HAP-1 (cell line): ENCODE results near the gene ALK.

Source experiments
- DNase-seq, 2 experiments: peaks; one replicate each; pipeline ENCODE4 v3.0.0-alpha.2; 2016 to 2020; ENCODE audit warnings: low spot score in 2 of 2
- H3K27me3 ChIP-seq: fragments of 250-450 bp; sonication (Bioruptor Pico); 2 replicates; pipeline ENCODE4 v1.5.1; 2020; ENCODE audit warnings: low read depth, mild to moderate bottlenecking, moderate library complexity
- H3K36me3 ChIP-seq: fragments of 250-450 bp; sonication (Bioruptor Pico); replicated peaks from 2 replicates; pipeline ENCODE4 v1.5.1; 2020; ENCODE audit warnings: mild to moderate bottlenecking
- H3K4me1 ChIP-seq: fragments of 250-450 bp; sonication (Bioruptor Pico); 2 replicates; pipeline ENCODE4 v1.5.1; 2020; ENCODE audit warnings: mild to moderate bottlenecking
- H3K4me3 ChIP-seq: fragments of 250-450 bp; sonication (Bioruptor Pico); 2 replicates; pipeline ENCODE4 v1.5.1; 2020; ENCODE audit warnings: mild to moderate bottlenecking, moderate library complexity
- H3K9me3 ChIP-seq: fragments of 250-450 bp; sonication (Bioruptor Pico); 2 replicates; pipeline ENCODE4 v1.5.1; 2020; ENCODE audit warnings: mild to moderate bottlenecking, moderate library complexity
- in situ Hi-C: fragments of 300-500 bp; cut with MboI; formaldehyde crosslinking; loops from 3 replicates; pipeline ENCODE4 v1.14.3; 2020; ENCODE audit warnings: low sequenced_read_pairs, inconsistent platforms, mixed read lengths

The ALK gene

DNA sequence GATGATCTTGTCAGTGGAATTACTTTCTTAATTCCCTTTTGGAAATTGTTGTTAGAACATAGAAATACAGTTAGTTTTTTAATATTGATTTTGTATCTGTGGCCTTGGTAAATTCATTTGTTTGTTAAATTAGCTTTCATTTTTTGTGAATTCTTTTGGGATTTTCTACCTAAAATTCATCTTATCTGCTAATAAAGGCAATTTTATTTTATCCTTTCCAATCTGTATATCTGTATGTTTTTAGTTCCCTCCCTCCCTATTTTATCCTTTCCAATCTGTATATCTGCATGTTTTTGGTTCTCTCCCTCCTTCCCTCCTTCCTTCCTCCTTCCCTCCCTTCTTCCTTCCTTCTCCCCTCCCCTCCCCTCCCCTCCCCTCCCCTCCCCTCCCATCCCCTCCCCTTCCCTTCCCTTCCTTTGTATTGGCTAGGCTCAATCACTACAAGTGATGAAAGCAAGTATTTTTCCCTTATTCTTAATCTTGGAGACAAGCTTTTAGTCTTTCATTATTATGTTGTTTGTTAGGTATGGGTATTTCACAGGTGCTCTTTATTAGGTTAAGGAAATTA is 244.4 kb downstream of the ALK start:
- no peaks in the 10 kb centered on the region for H3K9me3 ChIP-seq
- no peaks in the 10 kb centered on the region for H3K4me1 ChIP-seq
- no peaks in the 10 kb centered on the region for H3K36me3 ChIP-seq
- H3K4me3 ChIP-seq, result no peak overlapping the region
- in situ Hi-C loops, result no loop called here
- H3K27me3 ChIP-seq, result no peaks in the 10 kb centered on the region
- no peak for DNase-seq

DNA sequence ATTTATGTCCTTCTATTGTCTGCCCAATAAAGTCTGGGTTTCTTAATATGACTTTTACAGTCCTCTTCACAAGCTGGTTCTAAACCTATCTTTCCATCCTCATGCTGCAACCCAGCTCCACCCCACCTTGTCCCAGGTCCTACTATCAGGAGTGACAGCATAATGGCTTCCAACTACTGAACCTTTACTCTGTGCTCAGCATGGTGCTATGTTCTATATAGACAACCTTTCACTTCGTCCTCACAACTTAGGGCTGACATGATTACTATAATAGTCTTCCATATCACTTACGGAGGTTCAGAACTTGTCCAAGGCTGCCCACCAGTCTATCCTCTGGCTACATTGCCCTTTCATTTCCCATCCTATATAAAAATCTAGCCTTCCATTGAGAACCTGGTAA is 256.8 kb downstream of the ALK start:
- Histone ChIP-seq H3K4me3 (no peak overlapping the region), H3K27me3 (no peaks in the 10 kb centered on the region), H3K4me1 (no peaks in the 10 kb centered on the region), H3K9me3 (no peaks in the 10 kb centered on the region), H3K36me3 (no peaks in the 10 kb centered on the region)
- in situ Hi-C loops, result no loop called here
- DNase-seq, result no peak

DNA sequence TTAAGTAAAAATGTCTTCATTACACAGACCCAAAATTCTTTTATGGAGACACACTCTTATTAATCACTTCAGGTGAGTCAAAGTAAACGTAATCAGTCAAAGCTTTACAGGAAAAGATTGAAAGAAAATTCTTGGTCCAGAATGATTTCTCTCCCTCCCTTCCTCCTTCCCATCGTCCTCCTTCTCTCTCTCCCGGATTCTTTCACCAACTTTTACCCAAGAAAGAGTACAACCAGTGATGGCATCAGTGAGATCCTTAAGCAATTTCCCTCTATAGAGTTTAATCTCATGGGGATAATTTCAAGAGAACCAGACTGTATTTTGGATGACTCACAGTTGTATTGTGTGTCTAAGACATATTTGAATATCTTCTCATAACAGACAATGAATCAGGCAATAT is 258.1 kb downstream of the ALK start:
- H3K36me3 ChIP-seq, result no peaks in the 10 kb centered on the region
- no peaks in the 10 kb centered on the region for H3K27me3 ChIP-seq
- in situ Hi-C loops, result no loop called here
- H3K4me1 ChIP-seq, result no peaks in the 10 kb centered on the region
- DNase-seq, result no peak
- no peaks in the 10 kb centered on the region for H3K9me3 ChIP-seq
- H3K4me3 ChIP-seq, result no peak overlapping the region

DNA sequence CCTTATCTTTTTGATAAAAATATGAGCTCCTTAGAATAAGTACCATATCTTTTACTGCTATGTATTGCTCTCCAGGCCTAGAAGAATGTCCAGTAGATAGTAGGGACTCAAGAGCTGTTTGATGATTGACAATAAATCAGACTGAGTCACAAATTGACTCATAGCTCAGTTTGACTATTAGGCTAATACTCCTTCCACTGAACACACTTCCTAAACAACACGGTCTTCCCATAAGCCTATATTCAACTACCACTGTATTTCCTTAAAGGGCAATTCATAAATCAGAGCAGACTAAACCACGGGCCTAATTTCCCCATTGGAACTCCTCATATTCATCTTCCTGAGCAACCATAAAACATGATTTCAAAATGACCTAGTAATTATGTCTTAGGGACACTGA is 258.5 kb downstream of the ALK start:
- H3K36me3 ChIP-seq, result no peaks in the 10 kb centered on the region
- no peak for DNase-seq
- H3K9me3 ChIP-seq, result no peaks in the 10 kb centered on the region
- in situ Hi-C loops, result no loop called here
- no peaks in the 10 kb centered on the region for H3K4me1 ChIP-seq
- H3K4me3 ChIP-seq, result no peak overlapping the region
- no peaks in the 10 kb centered on the region for H3K27me3 ChIP-seq

DNA sequence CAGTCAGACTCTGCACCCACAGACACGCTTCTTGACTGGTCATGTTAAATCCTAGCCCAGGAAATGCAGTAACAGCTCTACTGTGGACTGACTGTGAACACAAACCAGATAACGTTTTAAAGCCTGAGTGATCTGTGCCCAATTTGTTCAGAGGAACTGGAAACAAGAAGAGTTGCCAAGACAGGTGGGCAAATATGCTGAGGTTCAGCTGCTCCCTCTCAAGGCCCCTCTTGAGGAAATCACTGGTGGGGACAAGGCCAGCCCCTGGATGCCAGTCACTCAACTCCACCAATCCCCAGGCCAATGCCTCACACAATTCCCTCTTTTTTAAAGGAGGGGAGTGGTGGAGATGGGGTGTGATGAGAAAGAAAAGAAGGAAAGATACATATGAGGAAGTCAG is 261.2 kb downstream of the ALK start:
- no peak for DNase-seq
- Histone ChIP-seq H3K4me3 (no peak overlapping the region), H3K4me1 (no peaks in the 10 kb centered on the region), H3K36me3 (no peaks in the 10 kb centered on the region), H3K27me3 (no peaks in the 10 kb centered on the region), H3K9me3 (no peaks in the 10 kb centered on the region)
- in situ Hi-C loops, result no loop called here

DNA sequence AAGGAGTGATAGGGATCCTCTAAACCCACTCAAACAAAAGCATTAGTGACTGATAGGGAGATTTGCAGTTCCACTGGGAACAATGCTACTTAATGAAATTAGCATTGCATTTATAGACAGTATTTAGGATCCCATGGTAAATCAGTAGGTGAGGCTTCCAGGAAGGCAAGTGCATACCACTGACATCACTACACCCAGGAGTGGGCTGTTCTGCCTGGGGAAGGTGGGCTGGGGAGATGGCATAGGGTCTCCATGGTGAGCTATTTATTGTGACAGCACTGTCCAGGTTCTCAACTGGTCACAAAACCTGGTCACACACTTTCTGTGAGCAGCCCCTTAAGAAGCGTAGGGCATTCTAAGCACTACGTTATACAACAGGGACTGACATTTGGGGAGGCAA is 262.2 kb downstream of the ALK start:
- no peak overlapping the region for H3K4me3 ChIP-seq
- H3K9me3 ChIP-seq, result no peaks in the 10 kb centered on the region
- no peaks in the 10 kb centered on the region for H3K36me3 ChIP-seq
- DNase-seq, result no peak
- no peaks in the 10 kb centered on the region for H3K27me3 ChIP-seq
- no peaks in the 10 kb centered on the region for H3K4me1 ChIP-seq
- in situ Hi-C loops, result no loop called here

DNA sequence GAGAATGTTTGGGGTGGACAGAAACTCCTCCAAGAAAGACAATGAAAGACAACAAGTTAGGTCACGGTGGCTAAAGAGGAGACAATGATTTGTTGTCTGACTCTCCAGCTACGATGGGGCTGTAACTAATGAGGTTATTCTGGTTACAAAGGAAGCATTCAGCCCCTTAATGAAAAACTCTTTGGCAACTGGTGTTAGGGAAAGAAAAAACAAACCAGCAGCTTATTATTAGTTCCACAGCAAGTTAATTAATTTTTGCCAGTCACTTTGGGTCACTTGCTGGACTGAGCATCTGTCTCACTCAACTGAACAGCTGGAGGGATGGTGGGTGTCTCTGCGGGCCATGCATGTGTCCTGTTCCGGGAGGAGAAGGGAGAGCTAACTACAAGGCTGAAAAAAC is 263.7 kb downstream of the ALK start:
- Histone ChIP-seq H3K27me3 (no peaks in the 10 kb centered on the region), H3K36me3 (no peaks in the 10 kb centered on the region), H3K4me3 (no peak overlapping the region), H3K9me3 (no peaks in the 10 kb centered on the region), H3K4me1 (no peaks in the 10 kb centered on the region)
- in situ Hi-C loops, result no loop called here
- no peak for DNase-seq

DNA sequence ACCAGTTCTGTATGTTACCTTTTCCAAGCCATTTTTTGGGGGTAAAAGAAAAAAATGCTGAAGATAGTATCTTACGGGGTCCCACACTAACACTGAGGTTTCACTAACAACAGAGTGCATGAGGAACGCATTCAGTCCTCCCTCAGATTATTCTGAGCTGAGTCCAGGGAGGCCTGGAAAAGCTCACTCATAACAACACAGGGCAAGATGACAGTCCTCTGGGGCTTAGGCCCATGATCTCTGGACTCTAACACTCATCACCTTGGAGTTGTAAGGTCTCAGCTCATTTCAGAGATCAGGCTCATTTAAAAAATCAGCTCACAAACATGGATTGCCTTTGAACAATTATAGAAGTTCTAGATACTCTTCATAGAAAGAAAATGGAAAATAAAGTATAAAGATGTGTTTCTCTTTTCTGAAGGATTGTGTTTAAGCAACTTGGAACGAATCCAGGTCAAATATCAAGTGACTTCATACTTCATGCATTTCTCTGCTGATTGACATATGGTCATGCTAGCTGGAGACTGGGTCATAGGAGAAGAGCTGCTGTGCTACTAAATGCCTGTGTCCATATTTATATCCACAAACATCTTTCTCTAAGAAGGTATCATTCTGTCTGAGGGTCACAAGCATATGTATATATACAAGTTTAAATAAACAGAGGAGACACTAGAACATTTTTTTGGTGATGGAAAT is 265.8 kb downstream of the ALK start:
- no peak for DNase-seq
- no peaks in the 10 kb centered on the region for H3K4me1 ChIP-seq
- no peaks in the 10 kb centered on the region for H3K36me3 ChIP-seq
- in situ Hi-C loops, result no loop called here
- H3K4me3 ChIP-seq, result no peak overlapping the region
- H3K9me3 ChIP-seq, result no peaks in the 10 kb centered on the region
- no peaks in the 10 kb centered on the region for H3K27me3 ChIP-seq

DNA sequence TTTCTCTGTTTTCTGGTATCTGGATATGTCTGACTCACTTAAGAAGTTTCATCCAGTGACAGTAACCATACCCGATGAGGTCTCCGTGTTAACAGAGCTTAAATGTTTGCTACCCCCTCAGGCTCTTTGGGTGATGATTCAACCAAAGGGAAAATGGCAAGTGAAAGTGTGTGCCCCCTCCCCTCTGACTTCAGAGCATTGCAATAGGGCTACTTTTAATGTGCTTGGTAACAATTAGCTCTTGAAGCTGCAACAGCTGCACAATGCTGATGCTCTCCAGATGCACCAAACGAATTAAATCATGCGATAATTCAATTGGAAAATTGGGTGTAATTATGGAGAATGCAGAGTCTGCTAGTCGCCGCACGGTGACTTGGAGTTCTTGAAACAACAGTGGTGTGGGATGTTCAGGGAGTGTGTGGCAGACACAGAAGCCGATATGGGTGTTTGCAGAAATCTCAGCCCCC is 270.7 kb downstream of the ALK start:
- H3K4me1 ChIP-seq, result no peaks in the 10 kb centered on the region
- no peaks in the 10 kb centered on the region for H3K27me3 ChIP-seq
- in situ Hi-C loops, result no loop called here
- no peaks in the 10 kb centered on the region for H3K9me3 ChIP-seq
- no peak for DNase-seq
- H3K4me3 ChIP-seq, result no peak overlapping the region
- no peaks in the 10 kb centered on the region for H3K36me3 ChIP-seq

DNA sequence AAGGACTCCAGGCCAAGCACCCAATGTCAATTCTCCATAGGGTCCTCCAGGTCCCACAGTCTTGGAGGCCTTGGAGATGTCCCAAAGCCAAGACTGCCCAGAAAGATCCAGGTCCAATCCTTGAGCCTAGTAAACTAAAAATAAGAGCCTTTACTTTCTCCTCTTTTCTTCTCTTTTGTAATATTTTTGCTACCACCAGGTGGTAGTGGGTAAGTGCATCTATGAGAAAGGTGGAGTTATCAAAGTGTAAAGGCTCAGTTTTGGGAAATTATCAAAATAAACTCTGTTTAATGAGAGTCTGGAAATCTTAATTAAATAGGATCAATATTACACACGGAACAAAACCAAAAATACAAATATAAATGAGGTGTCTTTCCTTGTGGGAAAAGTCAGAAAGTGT is 276.4 kb downstream of the ALK start:
- H3K36me3 ChIP-seq, result no peaks in the 10 kb centered on the region
- H3K4me1 ChIP-seq, result no peaks in the 10 kb centered on the region
- H3K9me3 ChIP-seq, result no peaks in the 10 kb centered on the region
- in situ Hi-C loops, result no loop called here
- DNase-seq, result no peak
- H3K4me3 ChIP-seq, result no peak overlapping the region
- H3K27me3 ChIP-seq, result no peaks in the 10 kb centered on the region

DNA sequence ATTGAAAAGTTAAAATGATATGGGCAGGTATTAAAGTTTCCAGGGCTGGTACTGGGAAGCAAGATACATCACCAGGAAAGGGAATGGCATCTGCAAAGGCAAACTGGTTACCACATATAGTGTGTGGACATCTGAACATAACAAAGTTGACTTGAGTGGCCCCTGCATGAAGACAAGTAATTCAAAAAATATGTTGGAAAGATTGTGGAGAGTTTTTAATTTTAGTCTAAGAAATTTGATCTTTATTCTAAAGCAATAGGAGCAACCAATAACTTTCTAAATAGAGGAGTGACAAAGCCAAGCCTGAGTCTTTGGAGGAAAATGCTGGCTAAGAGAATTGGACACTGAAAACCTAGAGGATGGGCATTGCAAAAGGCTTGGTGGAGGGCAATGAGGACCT is 278.2 kb downstream of the ALK start:
- Histone ChIP-seq H3K9me3 (no peaks in the 10 kb centered on the region), H3K27me3 (no peaks in the 10 kb centered on the region), H3K4me1 (no peaks in the 10 kb centered on the region), H3K36me3 (no peaks in the 10 kb centered on the region), H3K4me3 (no peak overlapping the region)
- in situ Hi-C loops, result no loop called here
- no peak for DNase-seq

DNA sequence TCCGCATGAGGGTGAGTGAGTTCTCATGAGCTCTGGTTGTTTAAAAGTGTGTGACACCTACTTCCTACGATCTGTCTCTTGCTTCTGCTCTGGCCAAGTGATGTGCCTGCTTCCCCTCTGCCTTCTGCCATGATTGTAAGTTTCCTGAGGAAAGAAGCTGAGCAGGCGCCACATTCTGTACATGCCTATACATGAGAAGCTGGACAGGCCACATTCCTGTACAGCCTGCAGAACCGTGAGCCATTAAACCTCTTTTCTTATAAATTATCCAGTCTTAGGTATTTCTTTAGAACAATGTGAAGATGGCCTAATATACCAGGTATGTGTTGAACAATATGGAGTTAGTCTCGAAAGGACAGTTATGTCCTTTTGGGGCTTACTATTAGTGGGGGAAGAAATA is 281.0 kb downstream of the ALK start:
- in situ Hi-C loops, result no loop called here

DNA sequence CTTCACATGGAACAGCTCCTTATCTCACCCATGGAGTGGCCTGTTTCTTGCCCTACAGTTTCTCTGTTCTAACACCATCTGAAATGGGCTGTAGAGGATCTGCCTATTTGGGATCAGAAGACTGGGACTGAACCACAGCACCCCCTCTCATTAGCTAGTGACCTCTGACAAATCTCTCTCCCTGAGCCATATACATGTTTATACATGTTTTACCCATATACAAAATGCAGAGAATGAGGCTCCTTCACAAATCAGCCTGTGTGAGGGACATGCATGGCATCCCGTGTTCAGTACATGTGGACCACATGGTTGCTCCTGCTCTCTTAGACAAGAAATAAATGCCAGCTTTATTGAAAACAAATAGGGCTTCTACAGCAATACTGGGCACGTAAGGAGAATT is 282.7 kb downstream of the ALK start:
- Histone ChIP-seq H3K36me3 (no peaks in the 10 kb centered on the region), H3K4me1 (no peaks in the 10 kb centered on the region), H3K27me3 (no peaks in the 10 kb centered on the region), H3K9me3 (no peaks in the 10 kb centered on the region), H3K4me3 (no peak overlapping the region)
- in situ Hi-C loops, result no loop called here
- DNase-seq, result no peak

More for the DNA sequence above, 281.0 kb downstream of the ALK start:
- no peak for DNase-seq
- H3K4me1 ChIP-seq, result no peaks in the 10 kb centered on the region
- H3K9me3 ChIP-seq, result no peaks in the 10 kb centered on the region
- no peak overlapping the region for H3K4me3 ChIP-seq
- H3K36me3 ChIP-seq, result no peaks in the 10 kb centered on the region
- no peaks in the 10 kb centered on the region for H3K27me3 ChIP-seq

DNA sequence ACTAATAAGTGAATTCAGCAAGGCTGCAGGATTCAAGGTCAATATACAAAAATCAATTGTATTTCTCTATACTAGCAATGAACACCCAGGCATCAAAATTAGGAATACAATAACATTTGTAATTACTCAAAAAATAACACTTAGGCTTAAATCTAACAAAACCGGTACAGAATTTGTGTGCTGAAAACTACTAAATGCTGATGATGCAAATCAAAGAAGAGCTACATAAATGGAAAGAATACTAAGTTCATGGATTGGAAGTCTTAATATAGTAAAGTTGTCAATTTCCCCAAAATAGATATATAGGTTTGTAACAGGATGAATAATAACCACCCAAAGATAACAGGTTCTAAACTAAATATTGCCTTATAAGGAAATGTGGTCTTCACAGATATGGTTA is 286.5 kb downstream of the ALK start:
- H3K4me1 ChIP-seq, result no peaks in the 10 kb centered on the region

DNA sequence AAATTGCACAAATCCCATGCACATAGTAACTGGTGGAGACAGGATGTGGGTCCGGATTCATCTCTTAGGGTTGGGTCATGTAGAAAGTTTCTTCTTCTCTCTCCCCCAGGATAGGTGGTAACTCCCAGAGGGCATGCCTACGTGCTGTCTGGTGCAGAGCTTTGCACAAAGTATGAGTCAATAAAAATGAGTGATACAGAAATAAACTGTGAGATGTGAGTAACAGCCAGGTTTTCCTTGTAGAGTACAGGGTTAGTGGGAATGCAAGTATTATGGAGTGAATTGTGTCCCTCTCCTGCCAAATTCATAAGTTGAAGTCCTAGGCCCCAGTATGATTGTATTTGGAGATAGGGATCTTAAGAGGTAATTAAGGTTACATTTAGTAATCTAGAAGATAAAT is 289.4 kb downstream of the ALK start:
- H3K36me3 ChIP-seq, result no peaks in the 10 kb centered on the region
- DNase-seq, result no peak
- no peaks in the 10 kb centered on the region for H3K4me1 ChIP-seq
- H3K27me3 ChIP-seq, result peaks cover 5% of the 10 kb centered on the region; the same call in 1 of the 2 replicates
- in situ Hi-C loops, result no loop called here
- no peaks in the 10 kb centered on the region for H3K9me3 ChIP-seq
- no peak overlapping the region for H3K4me3 ChIP-seq

More for the DNA sequence above, 286.5 kb downstream of the ALK start:
- Histone ChIP-seq H3K36me3 (no peaks in the 10 kb centered on the region), H3K9me3 (no peaks in the 10 kb centered on the region), H3K4me3 (no peak overlapping the region), H3K27me3 (no peaks in the 10 kb centered on the region)
- no peak for DNase-seq
- in situ Hi-C loops, result no loop called here
